GM12878 (cell line): ENCODE measurements around the gene SYPL2. TPM values are rescaled to one million over a fixed set of nuclear protein-coding genes. Genes with fewer than 3 reads are reported as not detected.

ENCODE experiments used
- BCL11A ChIP-seq: IDR thresholded peaks from 2 replicates; pipeline ENCODE4 v1.6.1; 2011; ENCODE audit warnings: low read depth, low read length
- CBX3 ChIP-seq: fragments of 200-600 bp; sonication (generic); IDR thresholded peaks from 2 replicates; pipeline ENCODE4 v1.6.1; 2016; ENCODE audit warnings: low read depth, borderline replicate concordance
- CHD4 ChIP-seq: fragments of 200-600 bp; sonication (generic); IDR thresholded peaks from 2 replicates; pipeline ENCODE4 v1.6.1; 2016; ENCODE audit warnings: mild to moderate bottlenecking
- HSF1 ChIP-seq: fragments of 150-350 bp; IDR thresholded peaks from 2 replicates; pipeline ENCODE4 v1.6.1; 2014; ENCODE audit warnings: mild to moderate bottlenecking, low read depth, low read length
- KLF5 ChIP-seq: fragments of 450-650 bp; IDR thresholded peaks from 2 replicates; pipeline ENCODE4 v1.6.1; 2014; ENCODE audit warnings: mild to moderate bottlenecking; ENCODE audit not compliant: partially characterized antibody
- NFYA ChIP-seq: IDR thresholded peaks from 2 replicates; pipeline ENCODE4 v1.6.1; 2011; ENCODE audit warnings: low read depth, mild to moderate bottlenecking, low read length, improper control_type of control experiment, borderline replicate concordance
- POLR2AphosphoS5 ChIP-seq: IDR thresholded peaks from 2 replicates; pipeline ENCODE4 v1.6.1; 2011; ENCODE audit warnings: mild to moderate bottlenecking, low read length, inconsistent platforms
- PRDM15 ChIP-seq: fragments of 450-650 bp; formaldehyde crosslinking; IDR thresholded peaks from 2 replicates; pipeline ENCODE4 v1.4.0; 2020; ENCODE audit warnings: mild to moderate bottlenecking, moderate library complexity
- SMARCA5 ChIP-seq: fragments of 450-650 bp; IDR thresholded peaks from 2 replicates; pipeline ENCODE4 v1.6.1; 2017; ENCODE audit warnings: mild to moderate bottlenecking
- SREBF1 ChIP-seq: IDR thresholded peaks from 2 replicates; pipeline ENCODE4 v1.6.1; 2012; ENCODE audit warnings: mild to moderate bottlenecking, low read length
- YY1 ChIP-seq: IDR thresholded peaks from 2 replicates; pipeline ENCODE4 v1.6.1; 2011; ENCODE audit warnings: low read depth, mild to moderate bottlenecking, low read length
- ZNF24 ChIP-seq: fragments of 450-650 bp; IDR thresholded peaks from 2 replicates; pipeline ENCODE4 v1.6.1; 2017; ENCODE audit warnings: antibody characterized with exemption, mild to moderate bottlenecking
- ZNF687 ChIP-seq: fragments of 450-650 bp; IDR thresholded peaks from 2 replicates; pipeline ENCODE4 v1.6.1; 2017; ENCODE audit warnings: mild to moderate bottlenecking, moderate library complexity
- polyA plus RNA-seq, 11 experiments: library from polyadenylated mRNA; depleted of rRNA in 4 of 11; unstranded in 6 of 11; stranded (reverse) in 5 of 11; fragments of >200 nt; fragmentation: Nextera tagmentation in 4 of 11; fragmentation: Illumina TruSeq in 1 of 11; extraction: Ambion mirVana in 4 of 11; extraction: Trizol in 1 of 11; gene quantifications; 1 replicate in 1 of 11; 2 replicates in 10 of 11; pipeline versions ENCODE4 v1.2.1 to v1.2.3, GENCODE V29; 2011 to 2016; ENCODE audit warnings: inconsistent platforms in 2 of 11, missing spikeins in 2 of 11, low read depth in 1 of 11
- total RNA-seq, 4 experiments: library from RNA; depleted of rRNA in 3 of 4; stranded (reverse); fragments of >200 nt in 3 of 4; fragmentation: Illumina TruSeq in 1 of 4; extraction: Trizol in 1 of 4; gene quantifications; 2 replicates each; pipeline versions ENCODE4 v1.2.1 to v1.2.3, GENCODE V29; 2013 to 2021
- TF ChIP-seq, protein P1 (sequence below): IDR thresholded peaks from 2 replicates; pipeline ENCODE4 v1.6.1; 2012; ENCODE audit warnings: mild to moderate bottlenecking, low read depth, low read length
- TF ChIP-seq, protein P2 (sequence below): IDR thresholded peaks from 2 replicates; pipeline ENCODE4 v1.6.1; 2011; ENCODE audit warnings: borderline replicate concordance, low read depth, mild to moderate bottlenecking, moderate library complexity, low read length; ENCODE audit not compliant: insufficient read depth, poor library complexity, severe bottlenecking

The SYPL2 gene
- total and polyA plus RNA-seq, 10 of the 15 experiments (the other 5 are each of a cell fraction or from before 2014, with no cell fraction given), result 0.04 to 0.11 (median 0.06) TPM; not detected in 3

DNA sequence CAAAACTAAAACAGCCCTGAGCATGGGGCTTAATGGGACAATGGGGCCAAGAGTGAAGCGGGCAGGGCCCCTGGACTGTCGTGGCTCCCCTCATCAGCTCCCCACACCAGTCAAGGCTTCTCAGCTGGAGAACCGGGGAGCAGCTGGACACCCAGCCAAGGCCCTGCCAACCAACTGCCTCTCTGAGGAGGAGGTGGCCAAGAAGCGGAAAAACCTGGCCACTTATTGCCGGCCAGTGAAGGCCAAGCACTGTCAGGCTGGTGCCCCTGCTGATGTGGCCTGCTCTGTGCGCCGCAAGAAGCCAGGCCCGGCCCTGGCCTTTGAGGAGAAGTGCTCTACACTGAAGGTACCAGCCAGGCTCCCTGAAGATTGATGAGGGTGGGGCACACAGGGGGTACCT is 25.0 kb downstream of the SYPL2 start (continued):
- TF ChIP-seq PRDM15, result no peak
- no peak for TF ChIP-seq SREBF1
- no peak for TF ChIP-seq CHD4
- TF ChIP-seq, protein P1, sequence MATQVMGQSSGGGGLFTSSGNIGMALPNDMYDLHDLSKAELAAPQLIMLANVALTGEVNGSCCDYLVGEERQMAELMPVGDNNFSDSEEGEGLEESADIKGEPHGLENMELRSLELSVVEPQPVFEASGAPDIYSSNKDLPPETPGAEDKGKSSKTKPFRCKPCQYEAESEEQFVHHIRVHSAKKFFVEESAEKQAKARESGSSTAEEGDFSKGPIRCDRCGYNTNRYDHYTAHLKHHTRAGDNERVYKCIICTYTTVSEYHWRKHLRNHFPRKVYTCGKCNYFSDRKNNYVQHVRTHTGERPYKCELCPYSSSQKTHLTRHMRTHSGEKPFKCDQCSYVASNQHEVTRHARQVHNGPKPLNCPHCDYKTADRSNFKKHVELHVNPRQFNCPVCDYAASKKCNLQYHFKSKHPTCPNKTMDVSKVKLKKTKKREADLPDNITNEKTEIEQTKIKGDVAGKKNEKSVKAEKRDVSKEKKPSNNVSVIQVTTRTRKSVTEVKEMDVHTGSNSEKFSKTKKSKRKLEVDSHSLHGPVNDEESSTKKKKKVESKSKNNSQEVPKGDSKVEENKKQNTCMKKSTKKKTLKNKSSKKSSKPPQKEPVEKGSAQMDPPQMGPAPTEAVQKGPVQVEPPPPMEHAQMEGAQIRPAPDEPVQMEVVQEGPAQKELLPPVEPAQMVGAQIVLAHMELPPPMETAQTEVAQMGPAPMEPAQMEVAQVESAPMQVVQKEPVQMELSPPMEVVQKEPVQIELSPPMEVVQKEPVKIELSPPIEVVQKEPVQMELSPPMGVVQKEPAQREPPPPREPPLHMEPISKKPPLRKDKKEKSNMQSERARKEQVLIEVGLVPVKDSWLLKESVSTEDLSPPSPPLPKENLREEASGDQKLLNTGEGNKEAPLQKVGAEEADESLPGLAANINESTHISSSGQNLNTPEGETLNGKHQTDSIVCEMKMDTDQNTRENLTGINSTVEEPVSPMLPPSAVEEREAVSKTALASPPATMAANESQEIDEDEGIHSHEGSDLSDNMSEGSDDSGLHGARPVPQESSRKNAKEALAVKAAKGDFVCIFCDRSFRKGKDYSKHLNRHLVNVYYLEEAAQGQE, result no peak
- no peak for TF ChIP-seq YY1
- no peak for TF ChIP-seq SMARCA5
- TF ChIP-seq BCL11A, result no peak
- TF ChIP-seq NFYA, result no peak
- TF ChIP-seq, protein P2, sequence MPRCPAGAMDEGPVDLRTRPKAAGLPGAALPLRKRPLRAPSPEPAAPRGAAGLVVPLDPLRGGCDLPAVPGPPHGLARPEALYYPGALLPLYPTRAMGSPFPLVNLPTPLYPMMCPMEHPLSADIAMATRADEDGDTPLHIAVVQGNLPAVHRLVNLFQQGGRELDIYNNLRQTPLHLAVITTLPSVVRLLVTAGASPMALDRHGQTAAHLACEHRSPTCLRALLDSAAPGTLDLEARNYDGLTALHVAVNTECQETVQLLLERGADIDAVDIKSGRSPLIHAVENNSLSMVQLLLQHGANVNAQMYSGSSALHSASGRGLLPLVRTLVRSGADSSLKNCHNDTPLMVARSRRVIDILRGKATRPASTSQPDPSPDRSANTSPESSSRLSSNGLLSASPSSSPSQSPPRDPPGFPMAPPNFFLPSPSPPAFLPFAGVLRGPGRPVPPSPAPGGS, result no peak
- no peak for TF ChIP-seq ZNF24
- TF ChIP-seq CBX3, result no peak
- no peak for TF ChIP-seq ZNF687
- no peak for TF ChIP-seq KLF5
- no peak for TF ChIP-seq POLR2AphosphoS5
- TF ChIP-seq HSF1, result no peak
